ENCODE measurements around the gene NPIPB6.
"Not testable (repeated sequence)": the region's sequence is repeated elsewhere in the genome, so short reads cannot be mapped to it uniquely, and the experiment has no call there.

The NPIPB6 gene

DNA sequence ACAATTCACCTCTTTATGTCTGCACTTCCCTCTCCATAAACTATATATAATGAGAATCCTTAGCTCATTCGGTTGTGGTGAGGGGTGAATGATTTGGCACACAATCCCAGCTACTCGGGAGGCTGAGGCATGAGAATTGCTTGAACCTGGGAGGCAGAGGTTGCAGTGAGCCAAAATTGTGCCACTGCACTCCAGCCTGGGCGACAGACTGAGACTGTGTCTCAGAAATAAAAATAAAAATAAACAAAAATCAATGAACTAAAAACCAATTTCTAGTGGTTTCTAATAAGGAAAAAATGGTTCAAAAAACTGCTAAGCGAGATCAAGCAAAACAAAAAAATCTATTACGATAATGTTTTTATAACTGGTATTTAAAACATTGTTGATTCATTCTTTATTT lies at the start of gene NPIPB6:
NPIPB6 (minus strand) TSS at position 101 of the 400 bp plus-strand sequence. CDS start 686 bp downstream, outside the sequence.
- DNase-seq (ENCODE audit: low read depth in 2 of 3, low spot score in 1 of 3): not testable (repeated sequence)

- not testable (repeated sequence) for DNase-seq (ENCODE audit: low read depth in 2 of 3, low spot score in 1 of 3)
These were observed 40.1 kb upstream of the NPIPB6 start, which contains the start of gene EIF3CL for GRCh38 chr16:28403220-28404072. EIF3CL (minus strand) TSS chr16:28403841; CDS start chr16:28403618, 223 bp downstream.

GRCh38 chr16:28392054-28392453 lies 28.7 kb upstream of the NPIPB6 start:
- not testable (repeated sequence) for DNase-seq (ENCODE audit: low read depth in 2 of 3, low spot score in 1 of 3)

DNA sequence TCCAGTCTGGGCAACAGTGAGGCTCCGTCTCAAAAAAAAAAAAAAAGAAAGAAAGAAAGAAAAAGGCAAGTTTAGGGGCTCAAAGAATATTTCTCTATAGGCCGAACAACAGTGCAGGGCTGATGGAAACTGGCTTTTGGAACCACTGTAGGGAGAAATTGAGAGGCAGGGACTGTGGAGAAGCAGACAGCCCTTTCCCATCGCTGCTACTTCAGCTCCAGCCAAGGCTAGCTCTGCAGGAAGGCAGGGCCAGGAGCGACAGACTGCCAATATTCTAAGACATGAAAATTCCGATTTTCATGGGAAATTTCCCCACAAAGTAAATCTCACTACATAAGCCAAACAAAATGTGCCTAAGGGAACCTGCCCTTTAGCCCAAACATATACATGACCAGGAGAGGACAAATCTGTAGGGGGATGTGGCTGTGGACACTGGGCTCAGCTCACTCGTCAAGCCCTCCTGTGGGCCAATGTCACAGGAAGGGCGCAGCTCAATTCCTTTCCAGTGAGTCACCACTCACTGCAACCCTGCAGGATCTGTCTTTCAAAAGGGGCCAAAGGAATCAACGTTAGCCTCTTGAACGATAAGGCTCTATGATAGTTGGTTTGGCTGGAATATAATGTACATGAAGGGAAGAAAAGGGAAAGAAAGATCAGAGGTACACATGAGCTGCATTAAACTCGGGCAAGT lies 19.0 kb upstream of the NPIPB6 start:
- DNase-seq (ENCODE audit: low read depth in 2 of 3, low spot score in 1 of 3): not testable (repeated sequence)

DNA sequence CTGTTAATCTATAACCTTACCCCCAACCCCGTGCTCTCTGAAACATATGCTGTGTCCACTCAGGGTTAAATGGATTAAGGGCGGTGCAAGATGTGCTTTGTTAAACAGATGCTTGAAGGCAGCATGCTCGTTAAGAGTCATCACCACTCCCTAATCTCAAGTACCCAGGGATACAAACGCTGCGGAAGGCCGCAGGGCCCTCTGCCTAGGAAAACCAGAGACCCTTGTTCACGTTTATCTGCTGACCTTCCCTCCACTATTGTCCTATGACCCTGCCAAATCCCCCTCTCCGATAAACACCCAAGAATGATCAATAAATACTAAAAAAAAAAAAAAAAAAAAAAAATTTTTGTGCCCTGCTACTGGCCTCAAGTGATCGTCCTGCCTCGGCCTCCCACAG lies 14.5 kb upstream of the NPIPB6 start:
- DNase-seq (ENCODE audit: low read depth in 2 of 3, low spot score in 1 of 3): not testable (repeated sequence)

GRCh38 chr16:28377108-28377625 lies 13.9 kb upstream of the NPIPB6 start:
- not testable (repeated sequence) for DNase-seq (ENCODE audit: low read depth in 2 of 3, low spot score in 1 of 3)

- DNase-seq (ENCODE audit: low read depth in 2 of 3, low spot score in 1 of 3): not testable (repeated sequence)
These were observed 11.8 kb upstream of the NPIPB6 start for GRCh38 chr16:28375115-28375514.

- DNase-seq (ENCODE audit: low read depth in 2 of 3, low spot score in 1 of 3): not testable (repeated sequence)
These were observed 11.0 kb upstream of the NPIPB6 start for GRCh38 chr16:28374281-28374680.

GRCh38 chr16:28367926-28368325 lies 4.6 kb upstream of the NPIPB6 start:
- not testable (repeated sequence) for DNase-seq (ENCODE audit: low read depth in 2 of 3, low spot score in 1 of 3)

- not testable (repeated sequence) for DNase-seq (ENCODE audit: low read depth in 2 of 3, low spot score in 1 of 3)
These were observed 1.2 kb upstream of the NPIPB6 start for GRCh38 chr16:28364268-28365173.

DNA sequence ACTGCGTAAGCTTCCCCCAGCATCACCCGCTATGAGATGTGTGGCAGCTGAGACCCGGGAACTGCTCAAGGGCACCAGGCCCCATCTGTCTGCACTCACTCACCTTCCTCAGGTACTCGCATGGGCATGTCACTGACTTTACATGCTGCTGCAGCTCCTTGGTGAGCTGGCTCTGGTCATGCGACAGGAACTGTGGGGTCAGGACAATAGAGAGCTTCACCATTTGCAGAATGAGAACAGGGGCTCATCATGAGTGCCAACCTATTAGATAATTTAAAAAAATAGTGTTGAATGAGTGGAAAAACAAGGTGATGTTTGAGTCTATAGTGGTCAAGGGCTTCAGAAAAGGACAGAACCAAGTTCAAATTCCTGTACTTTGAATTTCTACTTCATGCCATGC lies 708 bp downstream of the NPIPB6 start:
- DNase-seq (ENCODE audit: low read depth in 2 of 3, low spot score in 1 of 3): not testable (repeated sequence)

DNA sequence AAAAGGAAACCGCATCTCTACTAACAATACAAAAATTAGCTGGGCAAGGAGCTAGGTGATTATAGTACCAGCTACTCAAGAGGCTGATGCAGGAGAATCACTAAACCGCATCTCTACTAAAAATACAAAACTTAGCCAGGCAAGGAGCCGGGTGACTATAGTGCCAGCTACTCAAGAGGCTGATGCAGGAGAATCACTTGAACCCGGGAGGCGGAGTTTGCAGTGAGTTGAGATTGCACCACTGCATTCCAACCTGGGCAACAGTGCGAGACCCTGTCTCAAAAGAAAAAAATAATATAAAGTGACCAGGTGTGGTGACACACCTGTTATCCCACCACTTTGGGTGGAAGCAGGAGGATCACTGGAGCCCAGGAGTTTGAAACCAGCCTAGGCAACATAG lies 25.1 kb downstream of the NPIPB6 start:
- DNase-seq (ENCODE audit: low read depth in 2 of 3, low spot score in 1 of 3): not testable (repeated sequence)

DNA sequence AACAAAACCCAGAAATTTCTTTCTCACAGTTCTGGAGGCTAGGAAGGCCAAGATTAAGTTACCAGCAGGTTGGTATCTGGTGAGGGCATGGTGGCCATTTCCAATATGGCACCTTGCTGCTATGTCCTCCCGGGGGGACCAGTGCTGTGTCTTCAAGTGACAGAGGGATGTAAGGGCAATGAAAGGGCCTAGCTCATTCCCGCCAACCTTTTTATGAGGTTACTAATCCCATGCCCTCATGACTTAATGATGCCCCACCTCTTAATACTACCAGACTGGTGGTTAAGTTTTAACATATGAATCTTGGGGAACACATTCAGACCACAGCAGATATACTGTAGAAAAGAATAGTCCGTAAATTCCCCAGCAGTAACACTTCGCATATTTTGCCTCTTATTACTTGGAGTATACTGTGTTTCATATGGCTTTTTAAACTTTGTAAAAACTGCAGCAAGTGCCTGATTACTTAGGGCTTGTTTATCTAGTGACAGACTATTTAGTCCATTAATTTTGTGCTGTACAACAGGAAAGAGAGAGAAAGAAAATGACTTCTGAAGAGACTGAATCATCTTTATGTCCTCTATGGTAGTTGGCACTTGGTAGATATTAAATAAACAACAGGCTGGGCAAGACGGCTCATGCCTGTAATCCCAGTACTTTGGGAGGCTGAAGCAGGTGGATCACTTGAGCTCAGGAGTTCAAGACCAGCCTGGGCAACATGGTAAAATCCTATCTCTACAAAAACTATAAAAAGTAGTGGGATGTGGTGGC lies 26.2 kb downstream of the NPIPB6 start:
- DNase-seq (ENCODE audit: low read depth in 2 of 3, low spot score in 1 of 3): not testable (repeated sequence)

DNA sequence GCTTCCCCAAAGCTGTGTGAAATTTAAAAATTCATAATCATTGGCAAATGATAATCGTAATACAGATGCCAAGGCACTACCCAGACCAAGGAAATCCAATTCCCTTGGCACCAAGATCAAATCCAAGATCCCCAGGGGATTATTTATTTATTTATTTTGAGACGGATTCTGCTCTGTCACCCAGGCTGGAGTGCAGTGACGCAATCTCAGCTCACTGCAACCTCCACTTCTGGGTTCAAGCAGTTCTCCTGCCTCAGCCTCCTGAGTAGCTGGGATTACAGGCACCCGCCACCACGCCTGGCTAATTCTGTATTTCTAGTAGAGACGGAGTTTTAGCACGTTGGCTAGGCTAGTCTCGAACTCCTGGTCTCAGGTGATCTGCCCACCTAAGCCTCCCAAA lies 27.6 kb downstream of the NPIPB6 start:
- DNase-seq (ENCODE audit: low read depth in 2 of 3, low spot score in 1 of 3): not testable (repeated sequence)

- DNase-seq (ENCODE audit: low read depth in 2 of 3, low spot score in 1 of 3): not testable (repeated sequence)
These were observed 30.7 kb downstream of the NPIPB6 start for GRCh38 chr16:28332632-28333031.

- DNase-seq (ENCODE audit: low read depth in 2 of 3, low spot score in 1 of 3): not testable (repeated sequence)
These were observed 32.3 kb downstream of the NPIPB6 start for GRCh38 chr16:28330981-28331380.

GRCh38 chr16:28330232-28330631 lies 33.1 kb downstream of the NPIPB6 start:
- not testable (repeated sequence) for DNase-seq (ENCODE audit: low read depth in 2 of 3, low spot score in 1 of 3)

GRCh38 chr16:28326881-28327610 lies 36.3 kb downstream of the NPIPB6 start:
- DNase-seq (ENCODE audit: low read depth in 2 of 3, low spot score in 1 of 3): peak; percentile 41 to 61 (median 49)

DNA sequence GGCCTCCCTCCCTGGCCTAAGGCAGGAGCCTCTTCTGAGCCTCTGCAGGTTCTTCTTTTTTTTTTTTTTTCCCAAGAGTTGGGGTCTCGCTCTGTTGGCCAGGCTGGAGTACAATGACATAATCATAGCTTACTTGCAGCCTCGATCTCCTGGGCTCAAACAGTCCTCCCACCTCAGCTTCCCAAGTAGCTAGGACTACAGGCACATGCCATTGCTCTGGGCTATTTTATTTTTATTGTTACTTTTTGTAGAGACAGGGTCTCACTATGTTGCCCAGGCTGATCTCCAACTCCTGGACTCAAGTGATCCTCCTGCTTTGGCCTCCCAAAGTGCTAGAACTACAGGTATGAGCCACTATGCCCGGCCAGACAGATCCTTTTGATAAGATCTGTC lies 38.4 kb downstream of the NPIPB6 start:
- no peak for DNase-seq (ENCODE audit: low read depth in 2 of 3, low spot score in 1 of 3)
